Panc1 (cell line): Measurements from ENCODE around the gene SH3BGR.

Source experiments
- CTCF ChIP-seq: fragments of 450-650 bp; IDR thresholded peaks from 2 replicates; pipeline ENCODE4 v1.5.1; 2017; ENCODE audit warnings: mild to moderate bottlenecking
- POLR2AphosphoS5 ChIP-seq: IDR thresholded peaks from 2 replicates; pipeline ENCODE4 v1.6.1; 2012; ENCODE audit warnings: mild to moderate bottlenecking, low read depth, low read length, moderate library complexity
- SIN3A ChIP-seq: IDR thresholded peaks from 2 replicates; pipeline ENCODE4 v1.6.1; 2012; ENCODE audit warnings: low read depth, mild to moderate bottlenecking, low read length, moderate library complexity, borderline replicate concordance; ENCODE audit not compliant: insufficient read depth
- TCF7L2 ChIP-seq: IDR thresholded peaks from 2 replicates; pipeline ENCODE4 v1.6.1; 2011; ENCODE audit warnings: mild to moderate bottlenecking, low read depth, low read length, inconsistent platforms
- TF ChIP-seq, protein P1 (sequence below), 2 experiments: IDR thresholded peaks; 2 replicates each; pipeline ENCODE4 v1.6.1; 2011 to 2012; ENCODE audit warnings: low read depth in 2 of 2, control low read depth in 1 of 2, low read length in 1 of 2, mild to moderate bottlenecking in 1 of 2, moderate library complexity in 1 of 2; ENCODE audit not compliant: insufficient read depth in 1 of 2

GRCh38 chr21:39525601-39526000, 73.8 kb downstream of the SH3BGR start:
- TF ChIP-seq, protein P1, sequence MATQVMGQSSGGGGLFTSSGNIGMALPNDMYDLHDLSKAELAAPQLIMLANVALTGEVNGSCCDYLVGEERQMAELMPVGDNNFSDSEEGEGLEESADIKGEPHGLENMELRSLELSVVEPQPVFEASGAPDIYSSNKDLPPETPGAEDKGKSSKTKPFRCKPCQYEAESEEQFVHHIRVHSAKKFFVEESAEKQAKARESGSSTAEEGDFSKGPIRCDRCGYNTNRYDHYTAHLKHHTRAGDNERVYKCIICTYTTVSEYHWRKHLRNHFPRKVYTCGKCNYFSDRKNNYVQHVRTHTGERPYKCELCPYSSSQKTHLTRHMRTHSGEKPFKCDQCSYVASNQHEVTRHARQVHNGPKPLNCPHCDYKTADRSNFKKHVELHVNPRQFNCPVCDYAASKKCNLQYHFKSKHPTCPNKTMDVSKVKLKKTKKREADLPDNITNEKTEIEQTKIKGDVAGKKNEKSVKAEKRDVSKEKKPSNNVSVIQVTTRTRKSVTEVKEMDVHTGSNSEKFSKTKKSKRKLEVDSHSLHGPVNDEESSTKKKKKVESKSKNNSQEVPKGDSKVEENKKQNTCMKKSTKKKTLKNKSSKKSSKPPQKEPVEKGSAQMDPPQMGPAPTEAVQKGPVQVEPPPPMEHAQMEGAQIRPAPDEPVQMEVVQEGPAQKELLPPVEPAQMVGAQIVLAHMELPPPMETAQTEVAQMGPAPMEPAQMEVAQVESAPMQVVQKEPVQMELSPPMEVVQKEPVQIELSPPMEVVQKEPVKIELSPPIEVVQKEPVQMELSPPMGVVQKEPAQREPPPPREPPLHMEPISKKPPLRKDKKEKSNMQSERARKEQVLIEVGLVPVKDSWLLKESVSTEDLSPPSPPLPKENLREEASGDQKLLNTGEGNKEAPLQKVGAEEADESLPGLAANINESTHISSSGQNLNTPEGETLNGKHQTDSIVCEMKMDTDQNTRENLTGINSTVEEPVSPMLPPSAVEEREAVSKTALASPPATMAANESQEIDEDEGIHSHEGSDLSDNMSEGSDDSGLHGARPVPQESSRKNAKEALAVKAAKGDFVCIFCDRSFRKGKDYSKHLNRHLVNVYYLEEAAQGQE (IDR thresholded peaks at IDR 0.05; ENCODE audit: insufficient read depth in 1 of 2, low read depth in 2 of 2, low read length in 1 of 2) = no peak
- TF ChIP-seq POLR2AphosphoS5 (no peak), CTCF (no peak), TCF7L2 (no peak), SIN3A (no peak)
